ENCODE results near the gene DEUP1.
"Not testable (repeated sequence)": the region's sequence is repeated elsewhere in the genome, so short reads cannot be mapped to it uniquely, and the experiment has no call there.

Gene DEUP1

GRCh38 chr11:93361435-93361834 lies 30.9 kb downstream of the DEUP1 start:
- no peak for DNase-seq (ENCODE audit: low read depth)

DNA sequence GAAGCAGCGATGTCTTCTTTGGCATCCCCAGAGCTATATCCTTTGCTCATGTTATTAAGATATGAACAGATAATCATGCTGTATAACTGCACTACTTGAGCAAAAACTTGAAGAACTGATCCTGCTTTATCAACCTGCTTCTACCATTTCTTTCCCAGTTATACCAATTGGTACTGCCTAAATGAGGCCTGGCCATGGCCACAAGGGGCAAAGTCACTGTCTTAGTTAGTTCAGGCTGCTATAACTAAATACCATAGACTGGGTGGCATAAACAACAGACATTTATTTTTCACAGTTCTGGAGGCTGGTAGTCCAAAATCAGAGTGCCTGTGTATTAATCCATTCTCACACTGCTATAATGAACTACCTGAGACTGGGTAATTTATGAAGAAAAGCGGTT lies 37.5 kb downstream of the DEUP1 start:
- DNase-seq (ENCODE audit: low read depth), result no peak

GRCh38 chr11:93370260-93370659 lies 39.7 kb downstream of the DEUP1 start:
- DNase-seq (ENCODE audit: low read depth), result no peak

GRCh38 chr11:93389737-93390136 lies 59.2 kb downstream of the DEUP1 start:
- no peak for DNase-seq (ENCODE audit: low read depth)

DNA sequence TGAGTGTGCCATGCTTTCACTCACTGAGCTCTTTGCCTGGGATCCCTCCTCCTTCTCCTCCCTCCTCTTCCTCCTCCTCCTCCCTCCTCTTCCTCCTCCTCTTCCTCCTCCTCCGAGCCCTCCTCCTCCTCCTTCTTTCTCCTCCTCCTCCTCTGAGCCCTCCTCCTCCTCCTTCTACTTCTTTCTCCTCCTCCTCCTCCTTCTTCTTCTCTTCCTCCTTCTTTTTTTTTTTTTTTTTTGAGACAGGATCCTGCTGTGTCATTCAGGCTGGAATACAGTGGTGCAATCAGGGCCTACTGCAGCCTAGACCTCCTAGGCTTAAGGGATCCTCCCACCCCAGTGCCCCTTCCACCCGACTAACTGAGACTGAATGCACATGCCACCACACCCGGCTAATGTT lies 62.3 kb downstream of the DEUP1 start:
- DNase-seq (ENCODE audit: low read depth), result no peak

- no peak for DNase-seq (ENCODE audit: low read depth)
Observed at GRCh38 chr11:93393386-93393785, 62.8 kb downstream of the DEUP1 start.

GRCh38 chr11:93394488-93394887 lies 63.9 kb downstream of the DEUP1 start:
- no peak for DNase-seq (ENCODE audit: low read depth)

DNA sequence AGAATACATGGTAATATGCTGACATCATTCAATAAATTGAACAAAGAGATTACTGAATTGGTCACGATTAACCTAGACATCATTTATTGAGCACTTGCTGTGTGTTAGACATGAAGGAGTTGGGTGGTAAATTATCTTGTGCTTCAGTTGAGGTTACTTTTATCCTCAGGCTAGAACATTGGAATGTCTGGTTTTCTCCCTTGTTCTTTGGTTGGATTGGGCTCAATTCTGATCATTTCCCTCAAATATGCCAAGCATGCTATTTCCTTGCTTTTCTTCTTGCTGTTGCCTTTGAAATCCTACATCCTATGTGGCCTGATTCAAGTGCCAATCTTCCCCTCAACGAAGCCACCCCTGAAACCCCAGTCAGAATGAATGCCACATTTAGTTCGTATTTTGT lies 65.8 kb downstream of the DEUP1 start:
- DNase-seq (ENCODE audit: low read depth), result no peak

DNA sequence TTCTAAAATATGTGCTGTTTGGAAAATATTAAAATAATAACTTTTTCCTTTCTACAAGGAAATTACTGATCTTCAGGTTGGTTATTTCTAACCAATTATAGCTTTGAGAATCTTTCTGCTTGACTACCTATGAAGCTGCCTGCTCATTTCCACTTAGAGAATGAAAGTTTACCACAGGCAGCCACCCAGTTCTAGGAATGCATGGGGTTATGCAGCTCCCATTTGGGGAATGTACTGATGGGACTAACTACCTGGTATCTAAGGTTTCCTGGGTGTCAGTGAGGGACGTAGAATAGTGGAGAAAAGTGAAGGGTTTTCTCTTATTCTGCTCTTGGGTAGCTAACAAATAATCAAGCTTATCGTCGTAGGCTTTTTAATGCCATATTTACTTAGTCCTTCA lies 73.4 kb downstream of the DEUP1 start:
- DNase-seq (ENCODE audit: low read depth), result no peak

DNA sequence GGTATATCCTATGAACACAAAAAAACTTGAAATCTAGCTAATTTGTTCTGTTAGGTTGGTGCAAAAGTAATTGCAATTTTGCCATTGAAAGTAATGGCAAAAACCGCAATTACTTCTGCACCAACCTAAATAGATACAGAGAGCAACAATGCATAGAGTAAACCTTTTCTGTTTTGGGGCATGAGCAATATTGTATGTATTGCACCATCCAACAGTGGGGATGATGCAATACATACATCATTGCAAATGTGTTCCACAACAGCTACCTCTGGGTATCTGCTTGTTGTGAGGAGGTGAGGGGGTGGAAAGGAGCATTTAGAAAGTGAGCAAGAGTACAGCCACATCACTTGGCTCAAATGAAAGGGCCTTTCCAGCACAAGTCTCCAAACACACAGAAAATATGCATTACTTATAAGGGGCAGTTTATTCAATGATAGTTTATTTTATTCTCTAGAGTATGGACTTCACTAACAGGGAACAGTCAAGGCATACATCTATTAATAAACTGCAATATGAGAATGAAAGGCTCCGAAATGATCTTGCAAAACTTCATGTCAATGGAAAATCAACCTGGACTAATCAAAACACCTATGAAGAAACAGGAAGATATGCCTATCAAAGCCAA lies 77.3 kb downstream of the DEUP1 start:
- no peak for DNase-seq (ENCODE audit: low read depth)

- DNase-seq (ENCODE audit: low read depth), result no peak
Observed at GRCh38 chr11:93410441-93410840, 79.9 kb downstream of the DEUP1 start.

- DNase-seq (ENCODE audit: low read depth), result no peak
Observed at GRCh38 chr11:93411705-93412104, 81.2 kb downstream of the DEUP1 start.

- DNase-seq (ENCODE audit: low read depth), result no peak
Observed at GRCh38 chr11:93432247-93432646, 101.7 kb downstream of the DEUP1 start.

GRCh38 chr11:93443232-93443631 lies 112.7 kb downstream of the DEUP1 start:
- not testable (repeated sequence) for DNase-seq (ENCODE audit: low read depth)

GRCh38 chr11:93444617-93445073 lies 114.1 kb downstream of the DEUP1 start:
- no peak for DNase-seq (ENCODE audit: low read depth)

- DNase-seq (ENCODE audit: low read depth), result no peak
Observed at GRCh38 chr11:93458286-93458685, 127.7 kb downstream of the DEUP1 start.

- DNase-seq (ENCODE audit: low read depth), result not testable (repeated sequence)
Observed at GRCh38 chr11:93463666-93464065, 133.1 kb downstream of the DEUP1 start.

- no peak for DNase-seq (ENCODE audit: low read depth)
Observed at GRCh38 chr11:93464927-93465540, 134.5 kb downstream of the DEUP1 start.

DNA sequence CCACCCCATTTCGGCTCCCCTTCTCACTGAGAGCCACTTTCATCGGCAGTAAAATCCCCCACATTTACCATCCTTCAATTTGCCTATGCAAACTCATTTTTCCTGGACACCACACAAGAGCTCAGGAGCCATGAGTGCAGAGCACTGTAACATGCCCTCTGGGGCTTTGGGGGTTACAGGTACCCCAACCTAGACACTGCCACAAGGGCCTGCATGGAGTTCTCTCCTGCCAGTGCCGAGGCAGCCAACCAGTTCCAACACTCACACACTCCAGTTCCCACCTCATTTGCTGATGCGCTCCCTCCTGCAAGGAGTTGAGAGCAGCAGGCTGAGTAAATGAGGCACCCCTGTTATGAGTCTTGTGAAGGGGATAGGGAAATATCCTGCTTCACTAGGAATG lies 136.5 kb downstream of the DEUP1 start:
- no peak for DNase-seq (ENCODE audit: low read depth)

DNA sequence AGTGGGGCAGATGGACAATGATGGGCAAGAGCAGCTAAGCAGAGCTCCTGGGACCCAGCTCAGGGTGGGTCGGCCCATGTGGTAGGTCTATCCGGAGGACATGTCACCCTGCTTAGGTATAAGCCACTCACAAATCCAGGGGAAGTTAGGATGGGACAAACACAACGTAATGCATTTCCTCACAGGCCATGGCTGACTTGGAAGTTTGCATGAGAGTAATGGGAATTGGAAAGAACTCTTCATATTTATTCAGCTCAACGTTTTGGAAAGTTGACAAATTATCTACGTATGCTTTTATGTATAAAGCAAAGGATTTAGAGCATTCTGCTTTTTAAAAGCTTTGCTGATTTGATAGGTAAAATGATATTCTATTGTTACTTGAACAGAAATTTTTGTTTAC lies 137.7 kb downstream of the DEUP1 start:
- DNase-seq (ENCODE audit: low read depth), result no peak

DNA sequence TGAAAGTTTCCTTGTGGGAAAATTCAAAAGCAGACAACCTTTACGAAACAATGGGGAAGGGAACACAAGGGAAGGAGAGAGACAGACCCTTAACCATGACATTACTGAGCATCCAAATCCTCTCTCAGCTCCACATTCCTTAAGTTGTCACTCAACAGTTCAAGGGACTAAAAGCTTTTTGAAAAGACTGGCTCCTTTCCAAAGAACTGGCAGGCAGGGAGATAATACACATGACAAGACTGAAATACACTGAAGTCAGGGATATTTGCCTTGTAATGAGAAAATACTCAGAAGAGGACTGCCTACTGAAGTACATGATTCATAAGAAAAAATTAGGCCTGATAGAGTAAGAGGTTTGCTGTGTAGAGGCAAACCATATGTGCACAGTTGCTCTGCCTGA lies 143.6 kb downstream of the DEUP1 start:
- no peak for DNase-seq (ENCODE audit: low read depth)

- DNase-seq (ENCODE audit: low read depth), result no peak
Observed at GRCh38 chr11:93476796-93477195, 146.3 kb downstream of the DEUP1 start.

- no peak for DNase-seq (ENCODE audit: low read depth)
Observed at GRCh38 chr11:93477684-93478234, 147.2 kb downstream of the DEUP1 start.

GRCh38 chr11:93478841-93479240 lies 148.3 kb downstream of the DEUP1 start:
- DNase-seq (ENCODE audit: low read depth), result no peak
